DMS79 (cell line): ENCODE results near the gene JAG2.

Experiments
- DNase-seq: peaks from one replicate; lab custom pipeline; 2025; lab: John Stamatoyannopoulos, UW

The JAG2 gene

GRCh38 chr14:105182296-105183020, 13.9 kb upstream of the JAG2 start:
- DNase-seq: no peak

GRCh38 chr14:105181549-105182295, 13.1 kb upstream of the JAG2 start:
- no peak for DNase-seq

GRCh38 chr14:105180592-105181548, 12.3 kb upstream of the JAG2 start, which contains the start of gene NUDT14:
NUDT14 (minus strand) TSS chr14:105181312; CDS start chr14:105181209, 103 bp downstream.
- peak; percentile 62 for DNase-seq

- DNase-seq: no peak
Measured at GRCh38 chr14:105179191-105179590, 10.6 kb upstream of the JAG2 start.

- no peak for DNase-seq
Measured at GRCh38 chr14:105178868-105179140, 10.2 kb upstream of the JAG2 start.

- DNase-seq: no peak
Measured at GRCh38 chr14:105178069-105178867, 9.7 kb upstream of the JAG2 start.

GRCh38 chr14:105177082-105177481, 8.5 kb upstream of the JAG2 start:
- no peak for DNase-seq

- no peak for DNase-seq
Measured at GRCh38 chr14:105176513-105176912, 7.9 kb upstream of the JAG2 start.

- no peak for DNase-seq
Measured at GRCh38 chr14:105173901-105174894, 5.6 kb upstream of the JAG2 start.

- DNase-seq: no peak
Measured at GRCh38 chr14:105173145-105173544, 4.6 kb upstream of the JAG2 start.

- no peak for DNase-seq
Measured at GRCh38 chr14:105172476-105172875, 3.9 kb upstream of the JAG2 start.

- peak; percentile 77 for DNase-seq
Measured at GRCh38 chr14:105171004-105171673, 2.6 kb upstream of the JAG2 start.

GRCh38 chr14:105169776-105170655, 1.4 kb upstream of the JAG2 start:
- no peak for DNase-seq

GRCh38 chr14:105168979-105169507, 467 bp upstream of the JAG2 start:
- DNase-seq: no peak

GRCh38 chr14:105168093-105168420, 519 bp downstream of the JAG2 start:
- DNase-seq: no peak

- no peak for DNase-seq
Measured at GRCh38 chr14:105167303-105168092, 1.1 kb downstream of the JAG2 start.

- DNase-seq: no peak
Measured at GRCh38 chr14:105166571-105167302, 1.8 kb downstream of the JAG2 start.
